Uterus (tissue), 2 donors: ENCODE data around the gene CDCA4.

ENCODE experiments used
- POLR2A ChIP-seq, 2 donors: fragments of 450-650 bp; IDR thresholded peaks; one replicate each; pipeline ENCODE4 v1.6.1; 2016; ENCODE audit warnings: antibody characterized with exemption in 2 of 2, mild to moderate bottlenecking in 1 of 2, moderate library complexity in 1 of 2
- TF ChIP-seq, protein P1 (sequence below), 4 experiments: fragments of 200-600 bp in 2 of 4; fragments of 450-650 bp in 2 of 4; sonication (generic) in 2 of 4; IDR thresholded peaks; one replicate each; pipeline ENCODE4 v1.5.1; 2016 to 2019; ENCODE audit warnings: antibody characterized with exemption in 4 of 4, mild to moderate bottlenecking in 2 of 4, moderate library complexity in 1 of 4

DNA sequence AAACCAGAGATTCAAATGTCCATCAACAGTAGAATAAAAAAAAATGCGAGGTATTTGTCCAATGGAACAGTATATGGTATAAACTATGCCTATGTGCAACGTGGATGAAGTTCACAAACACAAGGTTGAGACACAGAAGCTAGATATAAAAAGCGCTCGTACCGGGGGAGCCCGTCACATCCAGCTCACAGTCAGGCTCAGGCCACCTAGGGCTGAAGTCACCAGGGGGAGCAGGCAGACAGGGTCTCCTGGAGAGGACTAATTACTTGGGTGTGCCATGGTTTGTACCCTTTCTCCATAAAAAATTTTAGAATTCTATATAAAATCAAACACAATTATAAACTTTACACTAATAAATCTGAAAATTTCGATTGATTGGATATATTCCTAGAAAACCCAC lies 56.3 kb downstream of the CDCA4 start:
- TF ChIP-seq, protein P1, sequence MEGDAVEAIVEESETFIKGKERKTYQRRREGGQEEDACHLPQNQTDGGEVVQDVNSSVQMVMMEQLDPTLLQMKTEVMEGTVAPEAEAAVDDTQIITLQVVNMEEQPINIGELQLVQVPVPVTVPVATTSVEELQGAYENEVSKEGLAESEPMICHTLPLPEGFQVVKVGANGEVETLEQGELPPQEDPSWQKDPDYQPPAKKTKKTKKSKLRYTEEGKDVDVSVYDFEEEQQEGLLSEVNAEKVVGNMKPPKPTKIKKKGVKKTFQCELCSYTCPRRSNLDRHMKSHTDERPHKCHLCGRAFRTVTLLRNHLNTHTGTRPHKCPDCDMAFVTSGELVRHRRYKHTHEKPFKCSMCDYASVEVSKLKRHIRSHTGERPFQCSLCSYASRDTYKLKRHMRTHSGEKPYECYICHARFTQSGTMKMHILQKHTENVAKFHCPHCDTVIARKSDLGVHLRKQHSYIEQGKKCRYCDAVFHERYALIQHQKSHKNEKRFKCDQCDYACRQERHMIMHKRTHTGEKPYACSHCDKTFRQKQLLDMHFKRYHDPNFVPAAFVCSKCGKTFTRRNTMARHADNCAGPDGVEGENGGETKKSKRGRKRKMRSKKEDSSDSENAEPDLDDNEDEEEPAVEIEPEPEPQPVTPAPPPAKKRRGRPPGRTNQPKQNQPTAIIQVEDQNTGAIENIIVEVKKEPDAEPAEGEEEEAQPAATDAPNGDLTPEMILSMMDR (IDR thresholded peaks at IDR 0.05) = no peak
- no peak for TF ChIP-seq POLR2A (IDR thresholded peaks at IDR 0.05)
